Calu3 (cell line): Measurements from ENCODE around the gene NCKAP5. TPM values are rescaled to one million over a fixed set of nuclear protein-coding genes. Genes with fewer than 3 reads are reported as not detected.
A peak's percentile ranks its signal among the peaks of the same experiment; 100 is the strongest.

ENCODE experiments used
- BruUV-seq: library from RNA; stranded (reverse); fragments of 400-500 nt; replicated peaks from 2 replicates; lab custom pipeline; 2021; lab: Mats Ljungman, UMichigan
- CTCF ChIA-PET: fragments of 300-600 bp; sonication (Branson Sonifier 250); formaldehyde crosslinking; loops from one replicate; lab custom pipeline; 2022; ENCODE audit warnings: antibody characterized with exemption; lab: Charles Lee
- DNase-seq: peaks from one replicate; pipeline ENCODE4 v3.0.0; 2022
- H3K27ac Mint-ChIP-seq: one replicate; pipeline ENCODE4 v1.8.0; 2022; ENCODE audit warnings: mixed read lengths; ENCODE audit not compliant: unreplicated experiment
- H3K27me3 Mint-ChIP-seq: one replicate; pipeline ENCODE4 v1.8.0; 2022; ENCODE audit warnings: mixed read lengths; ENCODE audit not compliant: unreplicated experiment
- H3K36me3 Mint-ChIP-seq: one replicate; pipeline ENCODE4 v1.8.0; 2022; ENCODE audit warnings: mild to moderate bottlenecking, moderate library complexity, mixed read lengths; ENCODE audit not compliant: insufficient read depth, unreplicated experiment
- H3K4me1 Mint-ChIP-seq: one replicate; pipeline ENCODE4 v1.8.0; 2022; ENCODE audit warnings: mild to moderate bottlenecking, low read depth, mixed read lengths; ENCODE audit not compliant: unreplicated experiment
- H3K4me3 Mint-ChIP-seq: one replicate; pipeline ENCODE4 v1.8.0; 2022; ENCODE audit warnings: mild to moderate bottlenecking, low read depth, moderate library complexity, mixed read lengths; ENCODE audit not compliant: unreplicated experiment
- H3K9me3 Mint-ChIP-seq: one replicate; pipeline ENCODE4 v1.8.0; 2022; ENCODE audit warnings: low read depth, mixed read lengths; ENCODE audit not compliant: unreplicated experiment
- intact Hi-C: fragments of 100-400 bp; cut with micrococcal nuclease; formaldehyde crosslinking; loops from one replicate; pipeline ENCODE4 v1.10.0; 2022; ENCODE audit not compliant: unreplicated experiment
- total RNA-seq: library from RNA; stranded (reverse); gene quantifications from 2 replicates; pipeline ENCODE4 v1.2.3, GENCODE V29; 2022
- TF ChIP-seq, protein P1 (sequence below): fragments of 200-600 bp; IDR thresholded peaks from one replicate; pipeline ENCODE4 v1.8.0; 2022; ENCODE audit warnings: antibody characterized with exemption; ENCODE audit not compliant: unreplicated experiment

NCKAP5 gene
- total RNA-seq, 1 experiment from 2014 or later = 2.2 TPM

DNA sequence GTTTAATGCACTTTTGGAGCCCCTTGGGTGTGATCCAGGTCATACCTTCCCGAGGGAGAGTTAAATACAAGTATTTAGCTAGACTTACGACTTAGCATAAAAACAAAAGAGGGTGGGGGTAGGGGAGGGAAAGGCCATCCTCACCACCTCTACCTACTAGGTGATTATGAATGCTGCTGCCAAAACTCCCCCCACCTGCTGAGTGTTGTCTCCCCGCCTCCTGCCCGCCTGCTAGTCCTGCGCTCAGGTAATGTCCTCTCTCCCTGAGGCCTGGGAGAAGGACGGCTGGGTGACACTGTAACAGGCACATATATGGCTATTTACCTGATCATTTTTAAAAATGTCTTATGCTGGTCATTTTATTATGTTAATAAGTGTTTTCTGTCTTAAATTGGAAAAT is 3.0 kb upstream of the NCKAP5 start:
- Mint-ChIP-seq H3K36me3 (peaks cover 4% of the 10 kb centered on the region), H3K4me1 (peaks cover 52% of the 10 kb centered on the region), H3K9me3 (no peaks in the 10 kb centered on the region), H3K27ac (no peak overlapping the region), H3K4me3 (no peak overlapping the region), H3K27me3 (no peaks in the 10 kb centered on the region)
- CTCF ChIA-PET = no interaction called here
- intact Hi-C loops = no loop called here
- no TSS peak for BruUV-seq
- TF ChIP-seq, protein P1, sequence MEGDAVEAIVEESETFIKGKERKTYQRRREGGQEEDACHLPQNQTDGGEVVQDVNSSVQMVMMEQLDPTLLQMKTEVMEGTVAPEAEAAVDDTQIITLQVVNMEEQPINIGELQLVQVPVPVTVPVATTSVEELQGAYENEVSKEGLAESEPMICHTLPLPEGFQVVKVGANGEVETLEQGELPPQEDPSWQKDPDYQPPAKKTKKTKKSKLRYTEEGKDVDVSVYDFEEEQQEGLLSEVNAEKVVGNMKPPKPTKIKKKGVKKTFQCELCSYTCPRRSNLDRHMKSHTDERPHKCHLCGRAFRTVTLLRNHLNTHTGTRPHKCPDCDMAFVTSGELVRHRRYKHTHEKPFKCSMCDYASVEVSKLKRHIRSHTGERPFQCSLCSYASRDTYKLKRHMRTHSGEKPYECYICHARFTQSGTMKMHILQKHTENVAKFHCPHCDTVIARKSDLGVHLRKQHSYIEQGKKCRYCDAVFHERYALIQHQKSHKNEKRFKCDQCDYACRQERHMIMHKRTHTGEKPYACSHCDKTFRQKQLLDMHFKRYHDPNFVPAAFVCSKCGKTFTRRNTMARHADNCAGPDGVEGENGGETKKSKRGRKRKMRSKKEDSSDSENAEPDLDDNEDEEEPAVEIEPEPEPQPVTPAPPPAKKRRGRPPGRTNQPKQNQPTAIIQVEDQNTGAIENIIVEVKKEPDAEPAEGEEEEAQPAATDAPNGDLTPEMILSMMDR = no peak
- DNase-seq = no peak

DNA sequence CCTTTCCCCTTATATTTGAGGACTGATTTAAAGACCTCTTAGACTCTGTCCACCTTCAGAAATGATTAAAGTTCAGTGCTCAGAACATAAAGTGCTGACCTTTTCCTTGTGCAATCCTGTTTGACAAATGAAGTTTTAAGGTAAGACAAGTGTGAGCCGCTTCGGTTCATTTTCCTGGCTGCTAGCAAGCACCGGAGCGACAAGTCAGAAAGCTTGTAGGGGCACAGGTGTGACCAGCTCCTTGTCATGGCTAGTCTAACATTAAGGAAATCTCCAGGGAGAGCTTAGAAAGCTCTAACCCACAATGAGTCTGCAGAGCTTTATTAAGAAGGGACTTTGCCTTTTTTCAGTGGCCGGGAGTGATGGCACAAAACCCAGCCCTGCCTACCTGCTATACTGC is 2.3 kb upstream of the NCKAP5 start:
- intact Hi-C loops = no loop called here
- H3K9me3 Mint-ChIP-seq = no peaks in the 10 kb centered on the region
- no peak overlapping the region for H3K27ac Mint-ChIP-seq
- no peaks in the 10 kb centered on the region for H3K27me3 Mint-ChIP-seq
- H3K36me3 Mint-ChIP-seq = peaks cover 4% of the 10 kb centered on the region
- TF ChIP-seq, protein P1 = no peak
- CTCF ChIA-PET = no interaction called here
- no TSS peak for BruUV-seq
- no peak for DNase-seq
- peaks cover 46% of the 10 kb centered on the region for H3K4me1 Mint-ChIP-seq
- H3K4me3 Mint-ChIP-seq = no peak overlapping the region

- TF ChIP-seq, protein P1 = no peak
- no peaks in the 10 kb centered on the region for H3K27me3 Mint-ChIP-seq
Measured at GRCh38 chr2:133569286-133569830, 1.1 kb upstream of the NCKAP5 start.

DNA sequence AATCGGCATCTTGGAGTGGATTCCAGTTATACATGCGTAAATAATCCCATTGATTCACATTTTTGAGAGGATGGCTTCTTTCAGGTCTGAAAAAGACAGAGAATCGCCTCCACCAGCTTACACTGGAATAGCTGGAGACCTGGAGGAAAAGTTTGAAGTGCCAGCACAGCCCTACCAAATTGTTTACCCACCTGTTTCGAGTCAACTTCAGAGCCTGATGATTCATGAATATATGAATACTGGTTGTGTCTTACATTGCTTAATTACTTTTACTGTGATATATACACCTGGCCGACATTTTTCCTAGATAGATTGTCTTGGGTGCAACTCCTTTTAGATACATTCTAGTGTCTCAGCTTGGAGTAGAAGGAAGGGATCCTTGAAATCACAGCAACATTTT is 335 bp upstream of the NCKAP5 start:
- Mint-ChIP-seq H3K9me3 (no peaks in the 10 kb centered on the region), H3K4me3 (peak overlapping the region; percentile 54), H3K36me3 (peaks cover 4% of the 10 kb centered on the region), H3K27me3 (no peaks in the 10 kb centered on the region), H3K27ac (peak overlapping the region; percentile 10), H3K4me1 (peaks cover 46% of the 10 kb centered on the region)
- TF ChIP-seq, protein P1 = no peak
- no TSS peak for BruUV-seq
- DNase-seq = no peak
- CTCF ChIA-PET = interaction anchor here (1.2 to 2.4 kb wide), 3 partner anchors 73 to 275 kb away, joined by 5 to 8 read pairs (median 6); no protein-coding TSS in a partner anchor
- intact Hi-C loops = loop anchor here (2.0 to 10.0 kb wide), 3 partner anchors 214 to 894 kb away; partner anchors contain the start of gene LYPD1

More at GRCh38 chr2:133569286-133569830, 1.1 kb upstream of the NCKAP5 start:
- Mint-ChIP-seq H3K4me3 (no peak overlapping the region), H3K36me3 (peaks cover 4% of the 10 kb centered on the region), H3K9me3 (no peaks in the 10 kb centered on the region), H3K27ac (no peak overlapping the region), H3K4me1 (peaks cover 46% of the 10 kb centered on the region)
- intact Hi-C loops = loop anchor here (2.0 to 10.0 kb wide), 3 partner anchors 213 to 895 kb away; partner anchors contain the start of gene LYPD1
- DNase-seq = no peak
- CTCF ChIA-PET = no interaction called here
- BruUV-seq = no TSS peak
